ENCODE data around the gene UQCC5. TPM values are rescaled to one million over a fixed set of nuclear protein-coding genes. Genes with fewer than 3 reads are reported as not detected.

The UQCC5 gene
- total RNA-seq, 1 donor from 2014 or later: 13.7 TPM

DNA sequence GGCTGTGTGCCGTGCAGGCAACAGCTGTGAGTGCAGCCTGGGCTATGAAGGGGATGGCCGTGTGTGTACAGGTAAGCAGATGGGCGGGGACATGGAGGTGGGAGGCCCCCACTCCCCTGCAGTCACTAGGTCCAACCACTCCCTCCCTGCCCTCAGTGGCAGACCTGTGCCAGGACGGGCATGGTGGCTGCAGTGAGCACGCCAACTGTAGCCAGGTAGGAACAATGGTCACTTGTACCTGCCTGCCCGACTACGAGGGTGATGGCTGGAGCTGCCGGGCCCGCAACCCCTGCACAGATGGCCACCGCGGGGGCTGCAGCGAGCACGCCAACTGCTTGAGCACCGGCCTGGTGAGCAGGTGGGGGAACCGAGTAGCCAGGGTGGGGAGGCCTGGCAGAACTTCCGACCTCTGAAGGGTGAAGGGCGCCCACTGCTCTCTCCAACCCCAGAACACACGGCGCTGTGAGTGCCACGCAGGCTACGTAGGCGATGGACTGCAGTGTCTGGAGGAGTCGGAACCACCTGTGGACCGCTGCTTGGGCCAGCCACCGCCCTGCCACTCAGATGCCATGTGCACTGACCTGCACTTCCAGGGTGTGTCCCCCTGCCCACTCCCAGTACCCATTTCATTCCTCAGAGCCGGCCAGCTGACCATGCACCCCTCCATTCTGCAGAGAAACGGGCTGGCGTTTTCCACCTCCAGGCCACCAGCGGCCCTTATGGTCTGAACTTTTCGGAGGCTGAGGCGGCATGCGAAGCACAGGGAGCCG is 14.3 kb upstream of the UQCC5 start:
- H3K9me3 Mint-ChIP-seq (ENCODE audit: low read depth): no peaks in the 10 kb centered on the region

DNA sequence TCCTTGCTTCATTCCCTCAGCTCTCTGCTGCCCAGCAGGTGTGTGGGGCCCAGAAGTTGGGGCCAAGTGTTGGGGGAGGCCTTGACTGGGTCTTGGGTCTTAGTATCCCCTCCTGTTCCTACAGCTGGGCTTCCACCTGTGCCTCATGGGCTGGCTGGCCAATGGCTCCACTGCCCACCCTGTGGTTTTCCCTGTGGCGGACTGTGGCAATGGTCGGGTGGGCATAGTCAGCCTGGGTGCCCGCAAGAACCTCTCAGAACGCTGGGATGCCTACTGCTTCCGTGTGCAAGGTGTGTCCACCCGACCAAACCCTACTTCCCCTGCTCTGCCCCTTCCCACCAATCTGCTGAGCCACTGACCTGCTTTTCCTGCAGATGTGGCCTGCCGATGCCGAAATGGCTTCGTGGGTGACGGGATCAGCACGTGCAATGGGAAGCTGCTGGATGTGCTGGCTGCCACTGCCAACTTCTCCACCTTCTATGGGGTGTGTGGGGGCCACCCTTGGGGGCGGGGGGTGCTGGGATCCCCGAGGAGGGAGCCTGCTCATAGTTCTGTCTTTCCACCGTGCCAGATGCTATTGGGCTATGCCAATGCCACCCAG is 13.7 kb upstream of the UQCC5 start:
- H3K4me1 Mint-ChIP-seq (ENCODE audit: low read depth): no peaks in the 10 kb centered on the region
- H3K27ac Mint-ChIP-seq (ENCODE audit: unreplicated experiment): no peak overlapping the region
- H3K9me3 Mint-ChIP-seq (ENCODE audit: low read depth): no peaks in the 10 kb centered on the region
- H3K27me3 Mint-ChIP-seq (ENCODE audit: low read depth): no peaks in the 10 kb centered on the region
- H3K36me3 Mint-ChIP-seq (ENCODE audit: low read depth): peaks cover 16% of the 10 kb centered on the region
- TF ChIP-seq, protein P1, sequence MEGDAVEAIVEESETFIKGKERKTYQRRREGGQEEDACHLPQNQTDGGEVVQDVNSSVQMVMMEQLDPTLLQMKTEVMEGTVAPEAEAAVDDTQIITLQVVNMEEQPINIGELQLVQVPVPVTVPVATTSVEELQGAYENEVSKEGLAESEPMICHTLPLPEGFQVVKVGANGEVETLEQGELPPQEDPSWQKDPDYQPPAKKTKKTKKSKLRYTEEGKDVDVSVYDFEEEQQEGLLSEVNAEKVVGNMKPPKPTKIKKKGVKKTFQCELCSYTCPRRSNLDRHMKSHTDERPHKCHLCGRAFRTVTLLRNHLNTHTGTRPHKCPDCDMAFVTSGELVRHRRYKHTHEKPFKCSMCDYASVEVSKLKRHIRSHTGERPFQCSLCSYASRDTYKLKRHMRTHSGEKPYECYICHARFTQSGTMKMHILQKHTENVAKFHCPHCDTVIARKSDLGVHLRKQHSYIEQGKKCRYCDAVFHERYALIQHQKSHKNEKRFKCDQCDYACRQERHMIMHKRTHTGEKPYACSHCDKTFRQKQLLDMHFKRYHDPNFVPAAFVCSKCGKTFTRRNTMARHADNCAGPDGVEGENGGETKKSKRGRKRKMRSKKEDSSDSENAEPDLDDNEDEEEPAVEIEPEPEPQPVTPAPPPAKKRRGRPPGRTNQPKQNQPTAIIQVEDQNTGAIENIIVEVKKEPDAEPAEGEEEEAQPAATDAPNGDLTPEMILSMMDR (IDR thresholded peaks at IDR 0.05): no peak
- no peak overlapping the region for H3K4me3 Mint-ChIP-seq (ENCODE audit: unreplicated experiment)
- peak; percentile 77 for DNase-seq (ENCODE audit: low spot score)

More for the DNA sequence above, 14.3 kb upstream of the UQCC5 start:
- Mint-ChIP-seq H3K4me3 (ENCODE audit: unreplicated experiment) (no peak overlapping the region), H3K4me1 (ENCODE audit: low read depth) (no peaks in the 10 kb centered on the region), H3K27me3 (ENCODE audit: low read depth) (no peaks in the 10 kb centered on the region), H3K27ac (ENCODE audit: unreplicated experiment) (no peak overlapping the region), H3K36me3 (ENCODE audit: low read depth) (peaks cover 14% of the 10 kb centered on the region)
- TF ChIP-seq, protein P1 (IDR thresholded peaks at IDR 0.05): no peak
- DNase-seq (ENCODE audit: low spot score): peak; percentile 86

DNA sequence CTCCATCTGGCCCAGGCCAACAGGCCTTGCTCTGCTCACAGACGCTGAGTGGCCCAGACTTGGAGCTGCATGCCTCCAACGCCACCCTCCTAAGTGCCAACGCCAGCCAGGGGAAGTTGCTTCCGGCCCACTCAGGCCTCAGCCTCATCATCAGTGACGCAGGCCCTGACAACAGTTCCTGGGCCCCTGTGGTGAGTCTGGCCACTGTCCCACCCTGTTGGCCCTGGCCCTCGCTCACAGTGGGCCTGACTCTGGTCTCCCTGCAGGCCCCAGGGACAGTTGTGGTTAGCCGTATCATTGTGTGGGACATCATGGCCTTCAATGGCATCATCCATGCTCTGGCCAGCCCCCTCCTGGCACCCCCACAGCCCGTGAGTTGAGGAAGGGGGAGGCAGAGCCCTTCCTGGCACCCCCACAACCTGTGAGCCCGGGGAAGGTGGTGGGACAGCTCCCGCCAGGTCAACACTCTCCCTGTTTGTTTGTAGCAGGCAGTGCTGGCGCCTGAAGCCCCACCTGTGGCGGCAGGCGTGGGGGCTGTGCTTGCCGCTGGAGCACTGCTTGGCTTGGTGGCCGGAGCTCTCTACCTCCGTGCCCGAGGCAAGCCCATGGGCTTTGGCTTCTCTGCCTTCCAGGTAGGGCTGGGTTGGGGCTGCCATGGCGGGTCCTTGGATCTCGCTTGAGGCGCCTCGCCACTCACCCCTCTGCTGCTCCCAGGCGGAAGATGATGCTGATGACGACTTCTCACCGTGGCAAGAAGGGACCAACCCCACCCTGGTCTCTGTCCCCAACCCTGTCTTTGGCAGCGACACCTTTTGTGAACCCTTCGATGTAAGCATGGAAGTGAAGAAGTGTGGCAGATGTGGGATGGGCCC is 12.8 kb upstream of the UQCC5 start:
- no peak overlapping the region for H3K27ac Mint-ChIP-seq (ENCODE audit: unreplicated experiment)
- H3K36me3 Mint-ChIP-seq (ENCODE audit: low read depth): peaks cover 19% of the 10 kb centered on the region
- H3K4me1 Mint-ChIP-seq (ENCODE audit: low read depth): no peaks in the 10 kb centered on the region
- TF ChIP-seq, protein P1 (IDR thresholded peaks at IDR 0.05): no peak
- no peak overlapping the region for H3K4me3 Mint-ChIP-seq (ENCODE audit: unreplicated experiment)
- H3K27me3 Mint-ChIP-seq (ENCODE audit: low read depth): no peaks in the 10 kb centered on the region
- no peaks in the 10 kb centered on the region for H3K9me3 Mint-ChIP-seq (ENCODE audit: low read depth)
- DNase-seq (ENCODE audit: low spot score): peak; percentile 84

DNA sequence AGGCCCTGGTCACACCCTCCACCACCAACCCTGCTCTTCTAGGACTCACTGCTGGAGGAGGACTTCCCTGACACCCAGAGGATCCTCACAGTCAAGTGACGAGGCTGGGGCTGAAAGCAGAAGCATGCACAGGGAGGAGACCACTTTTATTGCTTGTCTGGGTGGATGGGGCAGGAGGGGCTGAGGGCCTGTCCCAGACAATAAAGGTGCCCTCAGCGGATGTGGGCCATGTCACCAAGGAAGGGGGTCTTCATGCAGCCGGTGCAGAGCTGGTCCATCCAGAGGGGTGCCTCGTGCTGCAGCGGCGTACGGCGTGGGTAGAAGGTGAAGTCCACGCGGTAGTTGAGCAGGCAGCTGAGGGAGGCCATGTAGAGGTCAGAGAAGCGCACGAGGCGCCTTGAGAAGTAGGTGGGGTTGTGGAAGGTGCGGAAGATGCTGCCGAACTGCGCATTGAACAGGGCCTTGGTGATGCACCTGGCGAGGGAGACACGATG is 12.1 kb upstream of the UQCC5 start:
- H3K27me3 Mint-ChIP-seq (ENCODE audit: low read depth): no peaks in the 10 kb centered on the region
- no peaks in the 10 kb centered on the region for H3K4me1 Mint-ChIP-seq (ENCODE audit: low read depth)
- H3K9me3 Mint-ChIP-seq (ENCODE audit: low read depth): no peaks in the 10 kb centered on the region
- TF ChIP-seq, protein P1 (IDR thresholded peaks at IDR 0.05): no peak
- H3K36me3 Mint-ChIP-seq (ENCODE audit: low read depth): peaks cover 21% of the 10 kb centered on the region
- no peak overlapping the region for H3K27ac Mint-ChIP-seq (ENCODE audit: unreplicated experiment)
- no peak for DNase-seq (ENCODE audit: low spot score)
- no peak overlapping the region for H3K4me3 Mint-ChIP-seq (ENCODE audit: unreplicated experiment)
